ENCODE measurements around the gene METTL8.

The METTL8 gene

DNA sequence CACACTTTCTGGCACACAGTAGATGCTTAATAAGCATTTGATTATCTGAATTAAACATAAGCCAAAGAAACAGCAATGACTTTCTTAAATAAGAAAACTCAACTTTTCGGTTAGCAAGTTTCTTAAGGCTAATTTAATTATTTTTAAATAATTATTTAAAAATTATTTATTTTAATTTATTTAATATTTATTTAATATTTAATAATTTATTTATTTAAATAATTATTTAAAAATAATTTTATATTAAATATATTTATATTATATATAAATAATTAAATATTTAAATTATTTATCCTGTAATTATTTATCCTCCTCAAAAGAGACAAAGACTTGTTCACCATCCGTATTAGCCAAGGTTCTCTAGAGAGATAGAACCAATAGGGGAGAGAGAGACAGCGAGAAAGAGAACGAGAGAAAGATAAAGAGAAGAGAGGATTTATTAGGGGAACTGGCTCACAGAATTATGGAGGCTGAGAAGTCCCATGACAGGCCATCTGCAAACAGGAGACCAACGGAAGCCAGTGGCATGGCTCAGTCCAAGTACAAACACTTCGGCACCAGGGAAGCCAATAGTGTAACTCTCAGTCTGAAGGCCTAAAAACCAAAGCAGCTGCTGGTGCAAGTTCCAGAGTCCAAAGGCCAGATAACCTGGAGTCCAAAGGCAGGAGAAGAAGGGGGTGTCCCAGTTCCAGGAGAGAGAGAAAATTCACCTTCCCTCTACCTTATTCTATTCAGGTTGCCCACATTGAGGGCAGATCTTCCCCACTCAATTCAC is 125.3 kb downstream of the METTL8 start:
- no peak for DNase-seq

DNA sequence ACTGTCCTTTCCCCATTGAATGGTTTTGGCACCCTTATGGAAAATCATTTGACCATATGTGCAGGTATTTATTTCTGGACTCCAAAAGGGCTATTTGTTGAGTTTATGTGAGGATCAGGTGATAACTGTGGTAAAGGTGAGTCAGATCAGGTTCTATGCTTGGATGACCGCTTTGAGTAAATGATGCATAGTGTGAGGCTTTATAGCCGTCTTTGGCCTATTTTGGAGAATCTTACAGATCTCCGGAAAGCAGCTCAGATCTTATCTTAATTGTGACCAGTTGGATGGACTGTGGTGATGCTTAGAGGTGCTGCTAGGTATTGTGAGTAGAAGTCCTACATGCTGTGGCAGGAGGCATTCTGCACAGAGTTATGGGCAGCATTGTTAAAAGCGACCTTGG is 126.2 kb downstream of the METTL8 start:
- DNase-seq = no peak

- DNase-seq = no peak
Measured at GRCh38 chr2:171297956-171298355, 135.8 kb downstream of the METTL8 start.

GRCh38 chr2:171294608-171295007 is 139.2 kb downstream of the METTL8 start:
- no peak for DNase-seq

DNA sequence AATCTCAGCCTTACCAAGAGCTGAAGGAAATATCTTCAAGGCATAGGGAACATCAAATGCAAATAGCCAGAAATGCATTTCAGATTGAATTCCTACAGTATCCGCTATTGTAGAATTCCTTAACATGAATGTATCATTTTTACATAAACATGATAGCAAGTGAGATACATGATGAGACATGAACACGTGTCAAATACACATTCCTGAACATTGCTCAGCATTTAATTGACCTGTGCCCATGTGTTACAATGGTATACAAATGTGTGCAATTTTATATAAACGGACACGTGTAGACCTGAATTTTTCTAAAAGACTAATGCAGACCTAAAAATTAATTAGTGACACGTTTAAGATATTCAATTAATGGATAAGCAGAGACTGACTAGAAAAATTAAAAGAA is 140.1 kb downstream of the METTL8 start:
- no peak for DNase-seq

GRCh38 chr2:171289991-171290390 is 143.8 kb downstream of the METTL8 start:
- no peak for DNase-seq

DNA sequence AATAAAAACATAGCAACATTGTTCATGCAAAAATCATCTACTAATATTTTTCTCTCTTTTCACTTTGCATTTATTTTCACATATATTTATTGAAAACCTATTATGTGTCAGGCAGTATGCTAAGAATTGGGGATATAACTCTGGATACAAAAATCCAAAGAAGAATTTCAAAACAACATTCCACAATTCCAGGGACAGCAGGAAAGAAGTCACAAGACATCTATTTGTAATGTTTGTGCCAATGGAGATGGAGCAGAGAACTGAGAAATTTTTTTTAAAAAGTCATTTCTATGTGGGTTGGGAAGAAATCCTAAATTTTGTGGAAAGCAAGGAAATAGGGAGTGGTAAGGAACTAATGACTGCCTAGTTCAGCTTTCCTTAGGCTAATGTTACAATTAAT is 144.5 kb downstream of the METTL8 start:
- no peak for DNase-seq

DNA sequence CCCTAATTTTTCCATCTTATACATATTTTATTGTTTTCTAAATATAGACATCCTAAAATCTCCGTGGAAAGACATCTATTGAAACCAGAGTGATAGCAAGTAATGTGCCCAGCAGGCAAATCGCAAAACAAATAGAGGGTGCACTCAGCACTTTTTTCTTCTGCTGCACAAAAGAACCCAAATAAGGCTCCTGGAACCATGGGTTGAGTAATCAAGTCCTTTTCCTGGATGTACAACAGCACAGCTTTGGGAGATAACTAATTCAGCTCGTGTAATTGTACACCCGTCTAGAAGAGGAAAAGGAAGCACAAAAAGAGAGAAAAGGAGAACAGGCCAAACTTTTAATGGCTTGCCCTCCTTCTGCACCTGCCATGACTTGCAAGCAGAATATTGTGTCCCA is 146.2 kb downstream of the METTL8 start:
- no peak for DNase-seq

GRCh38 chr2:171287036-171287571 is 146.7 kb downstream of the METTL8 start:
- DNase-seq = no peak

GRCh38 chr2:171281110-171281509 is 152.7 kb downstream of the METTL8 start:
- DNase-seq = no peak

DNA sequence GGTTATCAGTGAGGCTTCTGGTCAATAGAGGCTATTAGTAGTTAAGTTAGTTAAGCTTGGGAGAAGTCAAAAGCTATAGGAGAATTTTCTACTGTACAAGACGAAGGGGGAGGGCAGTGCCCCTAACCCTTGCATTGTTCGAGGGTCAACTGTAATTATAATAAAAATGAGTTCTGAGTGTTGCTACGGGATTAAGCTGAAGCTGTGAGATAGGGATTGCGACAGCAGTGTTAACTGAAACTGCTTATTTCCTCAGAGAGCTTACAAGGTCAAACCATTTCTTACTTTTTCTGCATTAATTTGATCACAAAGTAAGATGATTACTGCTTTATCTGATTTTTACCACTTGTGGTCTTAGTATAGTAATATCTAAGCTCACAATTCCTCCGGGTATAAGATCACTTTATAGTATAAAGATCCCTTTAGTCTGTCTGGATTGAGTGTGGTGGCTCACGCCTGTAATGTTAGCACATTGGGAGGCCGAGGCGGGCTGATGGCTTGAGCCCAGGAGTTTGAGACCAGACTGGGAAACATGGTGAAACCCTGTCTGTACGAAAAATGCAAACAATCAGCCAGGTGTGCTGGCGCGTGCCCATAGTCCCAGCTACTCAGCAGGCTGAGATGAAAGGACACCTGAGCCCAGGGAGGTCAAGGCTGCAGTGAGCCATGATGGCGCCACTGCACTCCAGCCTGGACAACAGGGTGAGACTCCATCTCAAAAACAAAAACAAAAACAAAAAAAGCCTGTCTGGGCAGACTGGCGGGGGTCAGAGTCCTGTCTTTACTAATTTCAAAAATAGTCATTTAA is 153.6 kb downstream of the METTL8 start:
- DNase-seq = no peak

DNA sequence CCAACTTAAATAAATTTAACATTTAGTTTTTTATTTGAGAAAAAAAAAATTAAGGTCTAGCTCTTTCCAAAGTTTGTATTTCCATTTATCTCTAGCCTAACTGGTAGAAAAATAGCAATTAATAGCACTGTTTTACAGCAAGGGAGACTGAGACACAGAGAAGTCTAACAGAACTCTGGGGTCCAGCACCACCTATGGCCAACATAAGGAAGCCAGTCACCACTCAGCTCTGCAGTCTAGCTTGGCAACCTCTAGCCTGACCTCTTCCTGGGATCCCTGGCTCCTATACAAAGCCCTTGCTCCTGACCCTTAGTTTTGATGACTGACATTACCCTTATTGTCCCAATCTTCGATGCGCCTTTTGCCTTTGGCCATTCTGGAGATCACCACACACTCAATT is 159.0 kb downstream of the METTL8 start:
- DNase-seq = no peak

DNA sequence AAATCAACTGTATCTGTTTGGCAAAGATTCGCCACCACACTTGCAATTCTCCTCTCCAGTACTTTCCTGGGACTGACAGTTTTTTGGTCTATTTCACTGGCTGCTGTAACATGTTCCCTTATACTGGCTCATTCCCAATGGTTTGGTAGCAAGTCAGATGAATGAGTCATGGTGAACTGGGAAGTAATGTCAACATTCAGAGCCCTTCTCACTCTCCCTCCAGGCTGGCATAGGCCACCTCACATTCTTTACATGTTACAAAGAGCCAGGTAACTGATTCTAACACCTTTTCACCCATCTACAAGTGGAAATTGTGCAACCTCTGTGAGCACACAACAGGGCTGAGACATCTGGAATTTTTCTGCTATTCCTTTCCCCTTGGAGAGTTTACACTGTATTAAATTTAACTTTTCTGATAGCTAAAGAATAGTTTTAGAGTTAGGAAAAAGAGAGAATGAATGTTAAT is 161.8 kb downstream of the METTL8 start:
- DNase-seq = no peak

DNA sequence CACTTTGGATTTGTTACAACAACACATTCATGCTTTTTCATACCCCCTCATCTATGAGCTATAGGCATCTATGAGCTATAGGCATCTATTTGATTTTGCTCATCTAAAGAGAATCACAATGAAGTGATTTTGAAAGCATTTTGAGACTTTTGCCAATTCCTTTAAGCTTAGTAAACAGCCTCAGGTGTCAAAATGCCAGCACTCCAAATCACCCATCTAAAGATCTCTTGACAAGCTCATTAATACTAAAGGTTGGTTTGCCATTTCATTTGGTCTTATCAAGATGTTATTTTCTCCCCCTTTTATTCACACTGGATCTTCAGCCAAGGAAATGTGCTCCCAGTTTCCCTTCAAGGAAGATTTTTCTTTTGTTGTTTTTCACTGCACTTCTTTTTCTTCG is 162.4 kb downstream of the METTL8 start:
- no peak for DNase-seq

GRCh38 chr2:171267855-171268629 is 165.7 kb downstream of the METTL8 start:
- DNase-seq = no peak

All from T-helper 1 cell (primary cell).